ENCODE measurements around the gene KIFAP3.
A peak's percentile ranks its signal among the peaks of the same experiment; 100 is the strongest.
"Not testable (repeated sequence)": the region's sequence is repeated elsewhere in the genome, so short reads cannot be mapped to it uniquely, and the experiment has no call there.

Gene KIFAP3

GRCh38 chr1:169877800-169878491 is 196.5 kb downstream of the KIFAP3 start:
- Histone ChIP-seq H3K4me1 (ENCODE audit: insufficient read depth, poor library complexity, severe bottlenecking) (peaks cover 8% of the 10 kb centered on the region), H3K27ac (ENCODE audit: poor library complexity, severe bottlenecking) (no peak overlapping the region), H3K27me3 (ENCODE audit: insufficient read depth, poor library complexity, severe bottlenecking) (no peaks in the 10 kb centered on the region), H3K4me3 (ENCODE audit: severe bottlenecking) (no peak overlapping the region), H3K9me3 (ENCODE audit: severe bottlenecking) (no peaks in the 10 kb centered on the region), H3K36me3 (ENCODE audit: low read depth) (peaks cover 27% of the 10 kb centered on the region)
- DNase-seq (ENCODE audit: low spot score) (no peak), ATAC-seq (ENCODE audit: low read depth) (no peak)
- TF ChIP-seq, protein P1, sequence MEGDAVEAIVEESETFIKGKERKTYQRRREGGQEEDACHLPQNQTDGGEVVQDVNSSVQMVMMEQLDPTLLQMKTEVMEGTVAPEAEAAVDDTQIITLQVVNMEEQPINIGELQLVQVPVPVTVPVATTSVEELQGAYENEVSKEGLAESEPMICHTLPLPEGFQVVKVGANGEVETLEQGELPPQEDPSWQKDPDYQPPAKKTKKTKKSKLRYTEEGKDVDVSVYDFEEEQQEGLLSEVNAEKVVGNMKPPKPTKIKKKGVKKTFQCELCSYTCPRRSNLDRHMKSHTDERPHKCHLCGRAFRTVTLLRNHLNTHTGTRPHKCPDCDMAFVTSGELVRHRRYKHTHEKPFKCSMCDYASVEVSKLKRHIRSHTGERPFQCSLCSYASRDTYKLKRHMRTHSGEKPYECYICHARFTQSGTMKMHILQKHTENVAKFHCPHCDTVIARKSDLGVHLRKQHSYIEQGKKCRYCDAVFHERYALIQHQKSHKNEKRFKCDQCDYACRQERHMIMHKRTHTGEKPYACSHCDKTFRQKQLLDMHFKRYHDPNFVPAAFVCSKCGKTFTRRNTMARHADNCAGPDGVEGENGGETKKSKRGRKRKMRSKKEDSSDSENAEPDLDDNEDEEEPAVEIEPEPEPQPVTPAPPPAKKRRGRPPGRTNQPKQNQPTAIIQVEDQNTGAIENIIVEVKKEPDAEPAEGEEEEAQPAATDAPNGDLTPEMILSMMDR (IDR thresholded peaks at IDR 0.05; ENCODE audit: poor library complexity, severe bottlenecking), result no peak

GRCh38 chr1:169874229-169874628 is 200.3 kb downstream of the KIFAP3 start:
- TF ChIP-seq, protein P1 (IDR thresholded peaks at IDR 0.05; ENCODE audit: poor library complexity, severe bottlenecking), result no peak
- Histone ChIP-seq H3K4me3 (ENCODE audit: severe bottlenecking) (no peak overlapping the region), H3K4me1 (ENCODE audit: insufficient read depth, poor library complexity, severe bottlenecking) (peaks cover 8% of the 10 kb centered on the region), H3K27me3 (ENCODE audit: insufficient read depth, poor library complexity, severe bottlenecking) (no peaks in the 10 kb centered on the region), H3K9me3 (ENCODE audit: severe bottlenecking) (peaks cover 8% of the 10 kb centered on the region), H3K36me3 (ENCODE audit: low read depth) (peaks cover 62% of the 10 kb centered on the region), H3K27ac (ENCODE audit: poor library complexity, severe bottlenecking) (no peak overlapping the region)
- DNase-seq (ENCODE audit: low spot score) (no peak), ATAC-seq (ENCODE audit: low read depth) (peak; percentile 67)

DNA sequence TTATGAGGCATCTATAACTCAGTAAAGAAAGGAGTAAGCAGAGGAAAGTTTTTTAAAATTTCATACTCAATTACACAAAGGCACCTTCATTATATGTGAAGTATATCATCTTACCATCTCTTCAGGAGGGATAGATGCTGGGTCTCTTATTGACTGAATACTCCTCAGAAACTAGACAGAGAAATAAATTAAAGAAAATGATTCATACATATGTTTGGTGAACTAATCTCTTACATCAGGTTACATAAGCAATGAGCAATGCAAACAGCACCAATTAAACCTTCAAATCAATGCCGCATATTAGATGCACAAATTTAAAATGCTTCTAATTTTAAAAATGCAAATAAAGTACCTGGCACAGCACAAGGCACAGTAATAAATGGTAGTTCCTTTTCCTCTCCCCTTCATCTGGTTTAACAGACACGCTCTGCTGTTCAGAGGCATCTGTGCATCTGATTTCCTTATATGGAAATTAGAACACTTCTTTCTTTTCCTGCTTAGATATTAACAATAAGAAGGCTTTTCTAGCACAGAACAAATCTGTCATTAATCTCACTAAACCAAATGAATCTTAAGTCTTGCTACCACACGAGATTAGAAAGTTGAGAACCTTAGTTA is 200.8 kb downstream of the KIFAP3 start:
- peaks cover 8% of the 10 kb centered on the region for H3K9me3 ChIP-seq (ENCODE audit: severe bottlenecking)
- DNase-seq (ENCODE audit: low spot score) (no peak), ATAC-seq (ENCODE audit: low read depth) (no peak)
- H3K4me1 ChIP-seq (ENCODE audit: insufficient read depth, poor library complexity, severe bottlenecking), result peaks cover 8% of the 10 kb centered on the region
- H3K4me3 ChIP-seq (ENCODE audit: severe bottlenecking), result no peak overlapping the region
- H3K36me3 ChIP-seq (ENCODE audit: low read depth), result peaks cover 67% of the 10 kb centered on the region
- H3K27ac ChIP-seq (ENCODE audit: poor library complexity, severe bottlenecking), result no peak overlapping the region
- H3K27me3 ChIP-seq (ENCODE audit: insufficient read depth, poor library complexity, severe bottlenecking), result no peaks in the 10 kb centered on the region
- TF ChIP-seq, protein P1 (IDR thresholded peaks at IDR 0.05; ENCODE audit: poor library complexity, severe bottlenecking), result no peak

DNA sequence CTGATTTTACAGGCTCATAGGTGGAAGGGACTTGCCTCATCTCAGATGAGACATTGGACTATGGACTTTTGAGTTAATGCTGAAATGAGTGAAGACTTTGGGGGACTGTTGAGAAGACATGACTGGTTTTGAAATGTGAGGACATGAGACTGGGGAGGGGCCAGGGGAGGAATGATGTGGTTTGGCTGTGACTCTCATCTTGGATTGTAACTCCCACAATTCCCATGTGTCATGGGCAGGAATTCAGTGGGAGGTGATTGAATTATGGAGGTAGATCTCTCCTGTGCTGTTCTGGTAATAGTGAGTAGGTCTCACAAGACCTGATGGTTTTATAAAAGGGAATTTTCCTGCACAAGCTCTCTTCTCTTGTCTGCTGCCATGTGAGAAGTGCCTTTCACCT is 201.6 kb downstream of the KIFAP3 start:
- Histone ChIP-seq H3K4me3 (ENCODE audit: severe bottlenecking) (no peak overlapping the region), H3K27me3 (ENCODE audit: insufficient read depth, poor library complexity, severe bottlenecking) (no peaks in the 10 kb centered on the region), H3K9me3 (ENCODE audit: severe bottlenecking) (peaks cover 8% of the 10 kb centered on the region), H3K27ac (ENCODE audit: poor library complexity, severe bottlenecking) (no peak overlapping the region), H3K36me3 (ENCODE audit: low read depth) (peaks cover 68% of the 10 kb centered on the region), H3K4me1 (ENCODE audit: insufficient read depth, poor library complexity, severe bottlenecking) (peaks cover 9% of the 10 kb centered on the region)
- ATAC-seq (ENCODE audit: low read depth), result no peak
- DNase-seq (ENCODE audit: low spot score), result no peak
- TF ChIP-seq, protein P1 (IDR thresholded peaks at IDR 0.05; ENCODE audit: poor library complexity, severe bottlenecking), result no peak

- Histone ChIP-seq H3K4me1 (ENCODE audit: insufficient read depth, poor library complexity, severe bottlenecking) (peaks cover 19% of the 10 kb centered on the region), H3K36me3 (ENCODE audit: low read depth) (peaks cover 68% of the 10 kb centered on the region)
- H3K27me3 ChIP-seq (ENCODE audit: insufficient read depth, poor library complexity, severe bottlenecking); H3K4me3 ChIP-seq (ENCODE audit: severe bottlenecking); H3K27ac ChIP-seq (ENCODE audit: poor library complexity, severe bottlenecking); ATAC-seq (ENCODE audit: low read depth); DNase-seq (ENCODE audit: low spot score); H3K9me3 ChIP-seq (ENCODE audit: severe bottlenecking): not testable (repeated sequence)
Measured at GRCh38 chr1:169871988-169872387, 202.5 kb downstream of the KIFAP3 start.
